K562 (cell line): Measurements from ENCODE around the gene SSU72. TPM values are rescaled to one million over a fixed set of nuclear protein-coding genes. Genes with fewer than 3 reads are reported as not detected.

Experiments
- ATAC-seq: fragments of 200-7000 bp; cut with Tn5 transposase; 3 replicates; pipeline ENCODE4 v1.9.1; 2020; ENCODE audit warnings: moderate library complexity
- BruUV-seq: library from RNA; stranded (reverse); fragments of 400-500 nt; replicated peaks from 2 replicates; lab custom pipeline; 2021; lab: Mats Ljungman, UMichigan
- CTCF ChIA-PET: fragments of 300-600 bp; formaldehyde crosslinking; extraction: SDS; loops from one replicate; lab custom pipeline; 2021; ENCODE audit warnings: low intra/inter-chr PET ratio; lab: Yijun Ruan, JAX
- POLR2A ChIA-PET: fragments of 300-600, 350-650 bp; sonication (Branson Sonifier 250); formaldehyde crosslinking; extraction: SDS; loops from one replicate; lab custom pipeline; 2021; ENCODE audit warnings: antibody characterized with exemption, inconsistent platforms; lab: Yijun Ruan, JAX
- DNase-seq, 4 experiments: peaks; one replicate each; pipeline versions ENCODE4 v3.0.0 to v3.0.0-alpha.2; 2011 to 2018; ENCODE audit warnings: low spot score in 3 of 4, mixed read lengths in 3 of 4; ENCODE audit errors: extremely low read depth in 1 of 4
- FAIRE-seq: peaks from 2 replicates; lab custom pipeline; 2011; peaks lifted over from hg19 to GRCh38; lab: Jason Lieb, UNC
- H2AFZ ChIP-seq: 2 replicates; pipeline ENCODE4 v1.6.0; 2011; ENCODE audit warnings: low read depth, low read length, control low read depth, inconsistent platforms
- H3K27ac ChIP-seq: fragments of 200-600 bp; 3 replicates; pipeline ENCODE4 v1.8.0; 2011; ENCODE audit warnings: low read depth, mild to moderate bottlenecking, control low read depth, inconsistent platforms, low read length, moderate library complexity, mixed read lengths; ENCODE audit errors: extremely low read depth
- H3K27me3 ChIP-seq, 2 experiments: fragments of 300-600 bp in 1 of 2; 2 replicates in 1 of 2; 3 replicates in 1 of 2; pipeline versions ENCODE4 v1.6.0 to v1.8.0; 2011; ENCODE audit warnings: inconsistent platforms in 2 of 2, low read length in 2 of 2, mild to moderate bottlenecking in 1 of 2, mixed read lengths in 1 of 2, moderate library complexity in 1 of 2; ENCODE audit not compliant: control insufficient read depth in 2 of 2, insufficient read depth in 2 of 2
- H3K36me3 ChIP-seq: fragments of 300-600 bp; 3 replicates; pipeline ENCODE4 v1.8.0; 2011; ENCODE audit warnings: mild to moderate bottlenecking, low read length, inconsistent platforms; ENCODE audit not compliant: control insufficient read depth, insufficient read depth
- H3K4me1 ChIP-seq, 2 experiments: fragments of 200-600 bp in 1 of 2; replicated peaks in 1 of 2; 2 replicates in 1 of 2; 3 replicates in 1 of 2; pipeline versions ENCODE4 v1.5.1 to v1.8.0; 2011; ENCODE audit warnings: inconsistent platforms in 2 of 2, low read length in 2 of 2, mild to moderate bottlenecking in 1 of 2, mixed read lengths in 1 of 2, moderate library complexity in 1 of 2; ENCODE audit not compliant: control insufficient read depth in 2 of 2, insufficient read depth in 2 of 2
- H3K4me2 ChIP-seq: 2 replicates; pipeline ENCODE4 v1.6.1; 2011; ENCODE audit warnings: low read length, control low read depth, inconsistent platforms, mixed read lengths; ENCODE audit not compliant: insufficient read depth
- H3K4me3 ChIP-seq: fragments of 200-600 bp; sonication (generic), shearing (Covaris generic); 2 replicates; pipeline ENCODE4 v1.5.1; 2016; ENCODE audit warnings: control low read depth, inconsistent platforms
- H3K79me2 ChIP-seq: fragments of 200-600 bp; 3 replicates; pipeline ENCODE4 v1.8.0; 2011; ENCODE audit warnings: low read length, inconsistent platforms; ENCODE audit not compliant: control insufficient read depth, insufficient read depth
- H3K9ac ChIP-seq, 2 experiments: 2 replicates each; pipeline versions ENCODE4 v1.6.0 to v1.6.1; 2011; ENCODE audit warnings: low read depth in 2 of 2, low read length in 2 of 2, control low read depth in 1 of 2, inconsistent platforms in 1 of 2, mild to moderate bottlenecking in 1 of 2, mixed read lengths in 1 of 2; ENCODE audit not compliant: insufficient read depth in 1 of 2
- H3K9me1 ChIP-seq: one replicate; pipeline ENCODE4 v1.6.0; 2011; ENCODE audit warnings: inconsistent platforms, mild to moderate bottlenecking, low read length, moderate library complexity; ENCODE audit not compliant: control insufficient read depth, insufficient read depth
- H3K9me3 ChIP-seq: replicated peaks from 2 replicates; pipeline ENCODE4 v1.5.1; 2011; ENCODE audit warnings: low read depth, low read length, inconsistent platforms; ENCODE audit not compliant: control insufficient read depth, insufficient read depth
- H4K20me1 ChIP-seq: replicated peaks from 2 replicates; pipeline ENCODE4 v1.6.1; 2011; ENCODE audit warnings: low read length, inconsistent platforms, mixed read lengths; ENCODE audit not compliant: control insufficient read depth, insufficient read depth
- ATF1 ChIP-seq, 2 experiments: fragments of 450-650 bp in 1 of 2; IDR thresholded peaks; 2 replicates each; pipeline ENCODE4 v1.6.1; 2016; ENCODE audit warnings: missing compliant biosample characterization in 1 of 2, missing genetic modification characterization in 1 of 2
- BDP1 ChIP-seq: IDR thresholded peaks from 3 replicates; pipeline ENCODE4 v1.6.1; 2011; ENCODE audit not compliant: insufficient read length, insufficient read depth
- HDAC2 ChIP-seq: fragments of 450-650 bp; IDR thresholded peaks from 2 replicates; pipeline ENCODE4 v1.6.1; 2016; ENCODE audit warnings: mild to moderate bottlenecking
- NBN ChIP-seq: fragments of 450-650 bp; IDR thresholded peaks from 2 replicates; pipeline ENCODE4 v1.6.1; 2016; ENCODE audit warnings: low read depth, mild to moderate bottlenecking
- PCBP1 ChIP-seq: fragments of 200-400 bp; formaldehyde crosslinking; IDR thresholded peaks from 2 replicates; pipeline ENCODE4 v1.6.1; 2018; ENCODE audit warnings: mild to moderate bottlenecking, low read depth, low read length; ENCODE audit not compliant: poor library complexity, severe bottlenecking
- PHB2 ChIP-seq: fragments of 450-650 bp; IDR thresholded peaks from 2 replicates; pipeline ENCODE4 v1.6.1; 2017; ENCODE audit warnings: low read depth
- POLR3G ChIP-seq: IDR thresholded peaks from 2 replicates; pipeline ENCODE4 v1.6.1; 2011; ENCODE audit not compliant: insufficient read length, insufficient replicate concordance; ENCODE audit errors: extremely low read depth
- RBFOX2 ChIP-seq: fragments of 200-400 bp; formaldehyde crosslinking; IDR thresholded peaks from 2 replicates; pipeline ENCODE4 v1.6.1; 2017; ENCODE audit warnings: low read depth, mild to moderate bottlenecking, low read length, moderate library complexity
- RBM22 ChIP-seq: fragments of 200-400 bp; formaldehyde crosslinking; IDR thresholded peaks from 2 replicates; pipeline ENCODE4 v1.6.1; 2018; ENCODE audit warnings: low read length, low read depth; ENCODE audit not compliant: poor library complexity, severe bottlenecking
- RFX5 ChIP-seq: IDR thresholded peaks from 2 replicates; pipeline ENCODE4 v1.6.1; 2011; ENCODE audit warnings: low read depth, mild to moderate bottlenecking, improper control_type of control experiment, low read length
- ZBED1 ChIP-seq: IDR thresholded peaks from 2 replicates; pipeline ENCODE4 v1.6.1; 2014
- ZNF197 ChIP-seq: fragments of 200-800 bp; sonication (Bioruptor generic); IDR thresholded peaks from 2 replicates; pipeline ENCODE4 v1.6.1; 2016; ENCODE audit warnings: low read depth, missing genetic modification characterization, missing compliant biosample characterization
- ZNF707 ChIP-seq: fragments of 250-450 bp; sonication (Bioruptor Pico); conservative IDR thresholded peaks from 2 replicates; pipeline ENCODE4 v1.8.0; 2022; ENCODE audit warnings: inconsistent platforms, mild to moderate bottlenecking, moderate library complexity
- WGBS: fragments of 100-300 bp; shearing (Covaris generic); methylation state at CpG from one replicate; pipeline ENCODE4 v1.1.6; 2016; ENCODE audit warnings: low coverage, mixed read lengths; ENCODE audit not compliant: insufficient coverage; ENCODE audit errors: missing lambda C conversion rate; 5-methylcytosine and 5-hydroxymethylcytosine counted together
- in situ Hi-C: fragments of 300-500 bp; cut with MboI; formaldehyde crosslinking; loops from 4 replicates; pipeline ENCODE4 v1.15.0; 2018; ENCODE audit warnings: inconsistent platforms, mixed read lengths
- intact Hi-C: fragments of 100-400 bp; cut with micrococcal nuclease; formaldehyde crosslinking; loops from 2 replicates; pipeline ENCODE4 v1.14.2; 2022
- polyA plus RNA-seq, 8 experiments: library from polyadenylated mRNA; depleted of rRNA in 4 of 8; stranded (reverse) in 5 of 8; unstranded in 3 of 8; fragments of >200 nt; fragmentation: Nextera tagmentation in 2 of 8; fragmentation: Illumina TruSeq in 1 of 8; extraction: Ambion mirVana in 2 of 8; extraction: Trizol in 1 of 8; gene quantifications; 2 replicates each; pipeline versions ENCODE4 v1.2.1 to v1.2.3, GENCODE V29; 2011 to 2014; ENCODE audit warnings: inconsistent platforms in 1 of 8, missing spikeins in 1 of 8
- total RNA-seq, 7 experiments: library from RNA; depleted of rRNA in 6 of 7; stranded (reverse); fragments of >200 nt in 6 of 7; fragmentation: Illumina TruSeq in 2 of 7; extraction: Trizol in 2 of 7; gene quantifications; 2 replicates each; pipeline versions ENCODE4 v1.2.1 to v1.2.3, GENCODE V29; 2011 to 2021; ENCODE audit warnings: low replicate concordance in 1 of 7
- TF ChIP-seq, protein P1 (sequence below): fragments of 250-450 bp; sonication (Bioruptor Pico); IDR thresholded peaks from 2 replicates; pipeline ENCODE4 v1.8.0; 2021; ENCODE audit warnings: borderline replicate concordance, mild to moderate bottlenecking, moderate library complexity; ENCODE audit not compliant: poor library complexity, severe bottlenecking

Gene SSU72
- total and polyA plus RNA-seq, 9 of the 15 experiments (the other 6 are each of a cell fraction or from before 2014, with no cell fraction given), result 70.8 to 201 (median 94.6) TPM

DNA sequence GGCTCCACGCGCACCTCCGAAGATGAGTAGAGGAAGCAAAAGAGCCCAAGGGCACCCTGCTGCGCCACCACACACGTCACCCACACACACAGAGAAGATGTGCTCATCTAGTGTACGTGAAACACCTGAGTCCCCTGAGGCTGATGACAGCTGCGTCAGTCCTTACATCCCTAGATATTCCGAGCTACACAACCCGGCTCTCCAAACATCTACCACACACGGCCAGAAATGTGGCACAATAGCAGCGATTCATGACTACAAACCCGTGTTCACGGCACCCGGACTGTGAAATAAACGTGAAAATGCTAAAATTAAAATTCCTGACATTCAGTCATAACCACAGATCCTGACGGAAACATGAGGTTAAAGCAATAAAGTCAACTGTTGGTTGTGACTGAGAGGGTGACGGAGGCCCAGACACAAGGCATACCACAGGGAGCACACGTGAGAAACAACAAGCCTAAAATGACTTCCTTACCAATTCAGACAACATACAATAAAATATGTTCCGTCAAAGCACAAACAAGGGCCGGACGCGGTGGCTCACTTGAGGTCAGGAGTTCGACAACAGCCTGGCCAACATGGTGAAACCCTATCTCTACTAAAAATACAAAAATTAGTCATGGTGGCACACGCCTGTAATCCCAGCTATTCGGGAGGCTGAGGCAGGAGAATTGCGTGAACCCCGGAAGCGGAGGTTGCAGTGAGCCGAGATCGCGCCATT is 7.3 kb downstream of the SSU72 start:
- peaks cover 95% of the 10 kb centered on the region for H3K79me2 ChIP-seq
- intact Hi-C loops, result no loop called here
- 94% methylated on average over 29 of the region's 31 CpGs for WGBS
- CTCF ChIA-PET, result no interaction called here
- TF ChIP-seq RBFOX2, result 0 out of 2 replicates have a peak, but pooled peaks have one; percentile 37
- TF ChIP-seq PHB2, result no peak
- TF ChIP-seq RBM22, result peak; percentile 4
- TF ChIP-seq, all 486 proteins: peak for 2
- peaks cover 90% of the 10 kb centered on the region for H3K36me3 ChIP-seq
- no TSS peak for BruUV-seq
- H3K27ac ChIP-seq, result no peak overlapping the region
- DNase-seq (no peak), ATAC-seq (no peak), FAIRE-seq (no peak)
- POLR2A ChIA-PET, result interaction anchor here (0.8 to 3.1 kb wide), 3 partner anchors 9 to 47 kb away, joined by 3 to 14 read pairs (median 6); no protein-coding TSS in a partner anchor
- no peak overlapping the region for H3K4me2 ChIP-seq
- H3K9me1 ChIP-seq, result no peaks in the 10 kb centered on the region
- in situ Hi-C loops, result loop anchor here (5.0 kb wide), 1 partner anchor 90 kb away; the partner anchor contains the start of gene CDK11B
- no peak overlapping the region for H3K9ac ChIP-seq
- no peaks in the 10 kb centered on the region for H3K27me3 ChIP-seq
- H4K20me1 ChIP-seq, result peaks cover 15% of the 10 kb centered on the region
- peaks cover 3 to 13% of the 10 kb centered on the region in 2 experiments; a peak in 3 of 5 replicates for H3K4me1 ChIP-seq
- H3K9me3 ChIP-seq, result peaks cover 4% of the 10 kb centered on the region; the same call in 1 of the 2 replicates
- no peak overlapping the region for H3K4me3 ChIP-seq
- no peak overlapping the region for H2AFZ ChIP-seq

DNA sequence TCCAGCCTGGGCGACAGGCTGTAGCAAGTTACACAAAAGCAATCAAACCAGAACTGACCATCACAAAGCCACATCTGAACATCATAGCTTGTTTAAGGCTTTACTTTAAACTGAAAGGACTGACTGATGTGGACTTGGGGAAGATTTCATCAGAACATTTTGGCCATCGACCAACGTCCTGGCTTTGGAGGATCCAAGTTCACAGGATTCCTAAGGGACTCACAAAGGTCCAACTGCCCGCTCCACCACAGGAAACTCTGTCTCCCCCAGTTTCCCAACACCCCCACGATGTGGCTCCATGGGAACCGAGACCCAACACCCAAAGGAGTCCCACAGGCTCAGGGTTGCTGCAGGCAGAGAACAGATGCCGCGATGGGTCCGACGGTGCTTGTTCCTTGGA is 9.3 kb downstream of the SSU72 start:
- POLR2A ChIA-PET, result interaction anchor here (1.0 to 1.4 kb wide), 3 partner anchors 8 to 11 kb away, joined by 3 to 4 read pairs (median 3); no protein-coding TSS in a partner anchor
- in situ Hi-C loops, result loop anchor here (5.0 kb wide), 1 partner anchor 92 kb away; the partner anchor contains the start of gene CDK11B
- TF ChIP-seq POLR3G (no peak), RBFOX2 (0 out of 2 replicates have a peak, but pooled peaks have one; percentile 33), BDP1 (no peak), PCBP1 (no peak), HDAC2 (no peak), NBN (no peak), ZNF707 (no peak), ZBED1 (no peak), ZNF197 (CRISPR knock-in tag) (no peak), ATF1 (CRISPR knock-in tag; IDR thresholded peaks at IDR 0.05) (no peak), ATF1 (tag; IDR thresholded peaks at IDR 0.05) (no peak), RFX5 (no peak)
- TF ChIP-seq, protein P1, sequence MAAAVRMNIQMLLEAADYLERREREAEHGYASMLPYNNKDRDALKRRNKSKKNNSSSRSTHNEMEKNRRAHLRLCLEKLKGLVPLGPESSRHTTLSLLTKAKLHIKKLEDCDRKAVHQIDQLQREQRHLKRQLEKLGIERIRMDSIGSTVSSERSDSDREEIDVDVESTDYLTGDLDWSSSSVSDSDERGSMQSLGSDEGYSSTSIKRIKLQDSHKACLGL, result no peak

More for the DNA sequence above, 9.3 kb downstream of the SSU72 start:
- peaks cover 23% of the 10 kb centered on the region for H4K20me1 ChIP-seq
- ATAC-seq (no peak), FAIRE-seq (no peak), DNase-seq (no peak)
- H3K4me3 ChIP-seq, result no peak overlapping the region
- H3K9me1 ChIP-seq, result no peaks in the 10 kb centered on the region
- intact Hi-C loops, result no loop called here
- H3K79me2 ChIP-seq, result peaks cover 82% of the 10 kb centered on the region
- 96% methylated on average over 10 of the region's 10 CpGs for WGBS
- H3K36me3 ChIP-seq, result peaks cover 92% of the 10 kb centered on the region
- 0 out of 4 replicates have a peak overlapping the region, but pooled peaks of 1 of the 2 experiments have one; percentile 22 for H3K9ac ChIP-seq
- H3K4me2 ChIP-seq, result no peak overlapping the region
- peaks cover 4% of the 10 kb centered on the region; the same call in 1 of the 2 replicates for H3K9me3 ChIP-seq
- H2AFZ ChIP-seq, result no peak overlapping the region
- CTCF ChIA-PET, result no interaction called here
- H3K27me3 ChIP-seq, result no peaks in the 10 kb centered on the region
- BruUV-seq, result no TSS peak
- H3K27ac ChIP-seq, result no peak overlapping the region; the same call in 2 of the 3 replicates
- H3K4me1 ChIP-seq, result peaks cover 3 to 21% of the 10 kb centered on the region in 2 experiments; a peak in 3 of 5 replicates
